ENCODE data around the gene EYS. TPM values are rescaled to one million over a fixed set of nuclear protein-coding genes. Genes with fewer than 3 reads are reported as not detected.
"Not testable (repeated sequence)": the region's sequence is repeated elsewhere in the genome, so short reads cannot be mapped to it uniquely, and the experiment has no call there.

The EYS gene
- total RNA-seq, 2 experiments from 2014 or later = not detected

DNA sequence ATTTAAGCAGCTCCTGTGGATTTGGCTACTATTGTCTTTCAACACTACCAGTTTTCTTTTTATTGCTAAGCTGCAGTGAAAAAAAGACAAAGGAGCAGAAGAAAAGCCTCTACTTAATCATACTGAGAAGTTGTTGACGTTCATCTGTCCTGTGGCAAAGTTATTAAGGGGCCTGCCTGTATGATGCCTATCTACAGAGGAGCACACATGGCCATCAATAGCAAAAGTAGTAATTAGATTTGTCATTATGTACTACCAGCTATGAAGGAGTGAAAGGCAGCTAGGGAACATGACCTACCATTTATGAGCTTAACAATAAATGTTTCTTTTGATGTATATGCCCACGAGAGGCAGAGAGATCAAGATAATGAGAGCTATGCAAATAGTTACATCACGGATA lies 1450.5 kb downstream of the EYS start:
- DNase-seq = no peak
- no peak overlapping the region for H3K4me3 Mint-ChIP-seq
- no peaks in the 10 kb centered on the region for H3K36me3 Mint-ChIP-seq (ENCODE audit: low read depth)
- POLR2A ChIA-PET = no interaction called here
- intact Hi-C loops (cut with DNase I, micrococcal nuclease) = no loop called here
- H3K27ac Mint-ChIP-seq = no peak overlapping the region
- H3K9me3 Mint-ChIP-seq (ENCODE audit: low read depth) = no peaks in the 10 kb centered on the region
- no peaks in the 10 kb centered on the region for H3K27me3 Mint-ChIP-seq
- H3K4me1 Mint-ChIP-seq = no peaks in the 10 kb centered on the region
- no peak for ATAC-seq
- CTCF ChIA-PET = no interaction called here

DNA sequence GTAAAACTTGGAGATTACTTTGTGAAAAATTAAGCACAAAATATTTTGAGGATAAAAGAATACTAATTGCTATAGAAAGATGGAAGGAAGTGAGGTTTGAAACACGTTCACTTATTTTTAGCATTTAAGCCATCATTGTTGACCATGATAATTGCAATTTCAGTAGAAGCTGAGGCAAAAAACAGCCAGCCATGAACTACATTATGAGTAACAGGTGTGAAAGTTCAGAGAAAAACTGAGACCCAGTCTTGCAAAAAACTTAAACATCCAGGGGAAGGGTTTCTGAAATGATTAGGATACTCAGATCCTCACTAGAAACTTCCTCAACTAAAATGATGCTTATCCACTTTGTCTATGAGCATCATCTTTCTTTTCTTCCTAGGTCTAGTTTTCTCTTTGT lies 1452.0 kb downstream of the EYS start:
- intact Hi-C loops (cut with DNase I, micrococcal nuclease) = no loop called here
- ChIA-PET CTCF (no interaction called here), POLR2A (no interaction called here)
- Mint-ChIP-seq H3K27me3 (no peaks in the 10 kb centered on the region), H3K9me3 (ENCODE audit: low read depth) (no peaks in the 10 kb centered on the region), H3K4me3 (no peak overlapping the region), H3K36me3 (ENCODE audit: low read depth) (no peaks in the 10 kb centered on the region), H3K4me1 (no peaks in the 10 kb centered on the region), H3K27ac (no peak overlapping the region)
- no peak for DNase-seq
- no peak for ATAC-seq

DNA sequence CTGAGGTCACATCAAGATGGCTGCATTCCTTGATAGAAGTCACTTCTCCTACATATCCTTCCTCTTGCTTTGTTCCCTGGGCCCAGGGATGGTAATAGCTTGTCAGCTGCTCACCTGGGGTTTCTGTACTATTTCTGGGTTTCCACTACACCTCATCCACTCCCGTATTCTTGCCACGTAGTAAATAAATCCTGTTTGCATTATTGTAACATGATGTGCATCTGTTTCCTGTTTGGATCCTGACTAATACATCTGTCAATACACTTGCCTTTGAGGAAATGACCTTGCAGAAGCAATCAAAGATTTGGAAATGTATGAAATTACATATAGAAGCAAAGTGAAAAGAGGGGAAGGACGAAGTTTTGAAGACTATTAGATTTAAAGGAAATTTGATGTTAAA lies 1452.5 kb downstream of the EYS start:
- POLR2A ChIA-PET = no interaction called here
- Mint-ChIP-seq H3K9me3 (ENCODE audit: low read depth) (no peaks in the 10 kb centered on the region), H3K4me1 (no peaks in the 10 kb centered on the region), H3K27me3 (no peaks in the 10 kb centered on the region), H3K36me3 (ENCODE audit: low read depth) (no peaks in the 10 kb centered on the region), H3K4me3 (no peak overlapping the region), H3K27ac (no peak overlapping the region)
- CTCF ChIA-PET = no interaction called here
- DNase-seq (no peak), ATAC-seq (no peak)
- intact Hi-C loops (cut with DNase I, micrococcal nuclease) = no loop called here

GRCh38 chr6:64252256-64252655 lies 1454.8 kb downstream of the EYS start:
- no peak overlapping the region for H3K27ac Mint-ChIP-seq
- ATAC-seq = no peak
- intact Hi-C loops (cut with DNase I, micrococcal nuclease) = no loop called here
- H3K9me3 Mint-ChIP-seq (ENCODE audit: low read depth) = peaks cover 2% of the 10 kb centered on the region
- CTCF ChIA-PET = no interaction called here
- POLR2A ChIA-PET = no interaction called here
- no peaks in the 10 kb centered on the region for H3K4me1 Mint-ChIP-seq
- H3K27me3 Mint-ChIP-seq = no peaks in the 10 kb centered on the region
- DNase-seq = no peak
- H3K4me3 Mint-ChIP-seq = no peak overlapping the region
- H3K36me3 Mint-ChIP-seq (ENCODE audit: low read depth) = no peaks in the 10 kb centered on the region

DNA sequence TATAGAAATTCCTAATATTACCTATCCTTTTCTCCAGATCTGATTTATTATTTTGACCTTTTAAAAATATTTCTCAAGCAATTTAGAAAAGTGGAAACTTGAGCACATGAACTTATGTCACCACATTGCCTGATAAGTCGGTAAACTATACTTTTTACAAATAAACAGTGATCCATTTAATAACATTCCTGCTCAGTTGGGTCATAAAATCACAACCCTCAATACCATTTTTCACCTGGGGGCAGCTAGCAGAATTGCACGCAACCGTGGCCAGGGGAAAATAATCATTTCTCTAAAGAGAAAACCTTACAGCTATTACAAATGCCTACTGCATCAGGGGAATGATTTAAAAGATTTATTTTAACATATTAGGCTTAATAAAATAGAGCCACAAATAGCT lies 1456.9 kb downstream of the EYS start:
- no peak for DNase-seq
- H3K9me3 Mint-ChIP-seq (ENCODE audit: low read depth) = peaks cover 2% of the 10 kb centered on the region
- H3K27me3 Mint-ChIP-seq = no peaks in the 10 kb centered on the region
- H3K4me1 Mint-ChIP-seq = no peaks in the 10 kb centered on the region
- ChIA-PET CTCF (interaction anchor here (1.6 kb wide), 1 partner anchor 10 kb away, joined by 4 read pairs; no protein-coding TSS in a partner anchor), POLR2A (no interaction called here)
- intact Hi-C loops (cut with DNase I, micrococcal nuclease) = no loop called here
- no peak overlapping the region for H3K27ac Mint-ChIP-seq
- H3K4me3 Mint-ChIP-seq = no peak overlapping the region
- no peaks in the 10 kb centered on the region for H3K36me3 Mint-ChIP-seq (ENCODE audit: low read depth)
- ATAC-seq = no peak

GRCh38 chr6:64249115-64249514 lies 1457.9 kb downstream of the EYS start:
- POLR2A ChIA-PET = no interaction called here
- intact Hi-C loops (cut with DNase I, micrococcal nuclease) = no loop called here

DNA sequence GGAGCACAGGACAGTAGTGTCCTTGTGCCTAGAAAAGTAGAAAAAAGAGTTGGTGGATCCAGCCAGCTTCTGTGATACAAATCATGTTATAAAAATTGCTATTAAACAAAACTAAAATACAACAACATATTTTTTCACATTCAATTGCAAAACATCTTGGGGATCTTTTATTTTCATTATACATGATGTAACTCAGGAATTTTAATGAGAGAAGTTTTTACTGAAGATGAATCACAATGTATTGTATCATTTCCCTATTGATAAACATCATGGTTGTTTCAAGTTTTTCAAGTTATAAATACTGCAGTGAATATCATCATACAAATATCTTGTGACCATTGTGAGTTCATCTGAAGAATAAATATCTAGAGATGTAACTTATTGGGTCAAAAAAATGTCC lies 1463.4 kb downstream of the EYS start:
- peaks cover 9% of the 10 kb centered on the region for H3K9me3 Mint-ChIP-seq (ENCODE audit: low read depth)
- no peaks in the 10 kb centered on the region for H3K36me3 Mint-ChIP-seq (ENCODE audit: low read depth)
- no peaks in the 10 kb centered on the region for H3K27me3 Mint-ChIP-seq
- H3K27ac Mint-ChIP-seq = no peak overlapping the region
- H3K4me1 Mint-ChIP-seq = no peaks in the 10 kb centered on the region
- no peak for ATAC-seq
- ChIA-PET CTCF (no interaction called here), POLR2A (no interaction called here)
- no peak for DNase-seq
- intact Hi-C loops (cut with DNase I, micrococcal nuclease) = no loop called here
- no peak overlapping the region for H3K4me3 Mint-ChIP-seq

More at GRCh38 chr6:64249115-64249514, 1457.9 kb downstream of the EYS start:
- H3K9me3 Mint-ChIP-seq (ENCODE audit: low read depth) = peaks cover 2% of the 10 kb centered on the region
- no peak overlapping the region for H3K27ac Mint-ChIP-seq
- no peaks in the 10 kb centered on the region for H3K36me3 Mint-ChIP-seq (ENCODE audit: low read depth)
- no peak for ATAC-seq
- DNase-seq = no peak
- no peak overlapping the region for H3K4me3 Mint-ChIP-seq
- no peaks in the 10 kb centered on the region for H3K27me3 Mint-ChIP-seq
- CTCF ChIA-PET = no interaction called here
- H3K4me1 Mint-ChIP-seq = no peaks in the 10 kb centered on the region

DNA sequence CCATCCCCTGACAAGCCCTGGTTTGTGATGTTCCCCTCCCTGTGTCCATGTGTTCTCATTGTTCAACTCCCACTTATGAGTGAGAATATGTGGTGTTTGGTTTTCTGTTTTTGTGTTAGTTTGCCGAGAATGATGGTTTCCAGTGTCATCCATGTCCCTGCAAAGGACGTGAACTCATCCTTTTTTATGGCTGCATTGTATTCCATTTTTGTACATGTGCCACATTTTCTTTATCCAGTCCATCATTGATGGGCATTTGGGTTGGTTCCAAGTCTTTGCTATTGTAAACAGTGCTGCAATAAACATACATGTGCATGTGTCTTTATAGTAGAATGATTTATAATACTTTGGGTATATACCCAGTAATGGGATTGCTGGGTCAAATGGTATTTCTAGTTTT lies 1468.1 kb downstream of the EYS start:
- H3K36me3 Mint-ChIP-seq (ENCODE audit: low read depth); H3K27ac Mint-ChIP-seq; CTCF ChIA-PET; POLR2A ChIA-PET; DNase-seq; H3K4me3 Mint-ChIP-seq; ATAC-seq; H3K27me3 Mint-ChIP-seq; intact Hi-C loops (cut with DNase I, micrococcal nuclease); H3K4me1 Mint-ChIP-seq: not testable (repeated sequence)
- peaks cover 11% of the 10 kb centered on the region for H3K9me3 Mint-ChIP-seq (ENCODE audit: low read depth)

DNA sequence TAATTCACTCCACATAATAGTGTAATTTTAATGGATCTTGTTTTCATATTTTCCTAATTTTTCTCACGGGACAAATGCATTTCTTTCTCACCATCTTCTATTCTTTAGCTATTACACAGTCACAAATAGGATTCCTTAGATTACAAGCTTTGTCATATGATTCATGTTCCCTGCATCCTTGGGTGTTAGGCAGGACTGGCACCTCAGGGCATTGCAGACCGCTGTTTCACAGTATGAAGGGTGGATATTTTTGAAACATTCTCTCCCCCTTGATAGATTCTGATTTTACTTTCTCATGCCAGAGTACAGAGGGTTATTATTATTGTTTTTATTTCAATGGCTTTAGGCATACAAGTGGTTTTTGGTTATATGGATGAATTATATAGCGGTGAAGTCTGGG lies 1469.0 kb downstream of the EYS start:
- Mint-ChIP-seq H3K9me3 (ENCODE audit: low read depth) (peaks cover 11% of the 10 kb centered on the region), H3K4me3 (no peak overlapping the region), H3K36me3 (ENCODE audit: low read depth) (no peaks in the 10 kb centered on the region), H3K27ac (no peak overlapping the region), H3K27me3 (no peaks in the 10 kb centered on the region), H3K4me1 (no peaks in the 10 kb centered on the region)
- DNase-seq (no peak), ATAC-seq (no peak)
- CTCF ChIA-PET = no interaction called here
- intact Hi-C loops (cut with DNase I, micrococcal nuclease) = no loop called here
- POLR2A ChIA-PET = no interaction called here

DNA sequence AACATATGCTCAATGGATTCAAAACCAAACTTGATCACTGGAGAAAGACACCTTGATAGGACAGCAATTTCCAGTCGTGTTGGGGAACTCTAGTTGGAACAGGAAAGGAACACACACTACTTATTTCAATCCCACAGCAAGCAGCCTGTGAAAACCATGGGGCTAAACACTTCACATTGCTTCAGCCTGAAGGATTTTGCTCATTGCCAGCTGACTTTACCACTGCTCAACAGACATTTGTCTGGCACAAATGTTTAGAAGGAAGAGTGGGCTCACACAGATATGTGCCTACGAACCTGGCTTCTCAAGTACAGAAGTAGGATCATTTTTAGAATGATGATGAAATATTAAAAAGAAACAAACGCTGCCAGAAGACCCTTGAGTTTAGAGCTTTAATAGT lies 1473.3 kb downstream of the EYS start:
- ChIA-PET POLR2A (interaction anchor here (0.7 kb wide), 1 partner anchor 369 kb away, joined by 5 read pairs; no protein-coding TSS in a partner anchor), CTCF (no interaction called here)
- Mint-ChIP-seq H3K27ac (no peak overlapping the region), H3K27me3 (no peaks in the 10 kb centered on the region), H3K4me1 (no peaks in the 10 kb centered on the region), H3K9me3 (ENCODE audit: low read depth) (peaks cover 5% of the 10 kb centered on the region), H3K4me3 (no peak overlapping the region), H3K36me3 (ENCODE audit: low read depth) (no peaks in the 10 kb centered on the region)
- no peak for DNase-seq
- intact Hi-C loops (cut with DNase I, micrococcal nuclease) = no loop called here
- ATAC-seq = no peak

- no peak overlapping the region for H3K27ac Mint-ChIP-seq
Observed at GRCh38 chr6:64231928-64232327, 1475.1 kb downstream of the EYS start.

GRCh38 chr6:64230530-64230929 lies 1476.5 kb downstream of the EYS start:
- ChIA-PET CTCF (no interaction called here), POLR2A (no interaction called here)
- intact Hi-C loops (cut with DNase I, micrococcal nuclease) = no loop called here
- no peak for DNase-seq
- H3K27me3 Mint-ChIP-seq = no peaks in the 10 kb centered on the region
- ATAC-seq = no peak
- no peaks in the 10 kb centered on the region for H3K4me1 Mint-ChIP-seq
- H3K9me3 Mint-ChIP-seq (ENCODE audit: low read depth) = no peaks in the 10 kb centered on the region
- H3K27ac Mint-ChIP-seq = no peak overlapping the region
- H3K4me3 Mint-ChIP-seq = no peak overlapping the region
- H3K36me3 Mint-ChIP-seq (ENCODE audit: low read depth) = no peaks in the 10 kb centered on the region

More at GRCh38 chr6:64231928-64232327, 1475.1 kb downstream of the EYS start:
- no peak for ATAC-seq
- ChIA-PET POLR2A (no interaction called here), CTCF (interaction anchor here (0.8 kb wide), 1 partner anchor 20 kb away, joined by 3 read pairs; no protein-coding TSS in a partner anchor)
- no peak for DNase-seq
- Mint-ChIP-seq H3K36me3 (ENCODE audit: low read depth) (no peaks in the 10 kb centered on the region), H3K27me3 (no peaks in the 10 kb centered on the region), H3K9me3 (ENCODE audit: low read depth) (no peaks in the 10 kb centered on the region), H3K4me3 (no peak overlapping the region), H3K4me1 (no peaks in the 10 kb centered on the region)
- intact Hi-C loops (cut with DNase I, micrococcal nuclease) = no loop called here

DNA sequence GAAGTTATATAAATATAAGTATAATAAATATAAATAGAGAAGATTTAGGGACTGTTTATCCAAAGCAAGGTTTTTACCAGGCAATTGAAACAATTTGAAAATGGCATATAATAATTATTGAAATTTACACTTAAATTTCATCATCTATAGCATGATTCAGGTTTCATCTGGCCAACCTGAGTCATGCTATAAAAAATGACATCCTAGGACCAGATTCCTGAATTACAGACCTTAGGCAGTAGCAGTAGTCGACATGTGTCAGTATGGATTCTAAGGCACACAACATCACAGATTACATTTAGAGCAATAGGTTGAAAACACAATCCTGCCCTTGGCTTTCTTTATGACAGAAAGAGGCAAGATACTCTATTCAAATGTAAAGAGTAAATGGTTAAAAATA lies 1479.2 kb downstream of the EYS start:
- no peak for DNase-seq
- ChIA-PET POLR2A (no interaction called here), CTCF (no interaction called here)
- Mint-ChIP-seq H3K9me3 (ENCODE audit: low read depth) (no peaks in the 10 kb centered on the region), H3K4me1 (no peaks in the 10 kb centered on the region), H3K4me3 (no peak overlapping the region), H3K36me3 (ENCODE audit: low read depth) (no peaks in the 10 kb centered on the region), H3K27me3 (no peaks in the 10 kb centered on the region), H3K27ac (no peak overlapping the region)
- intact Hi-C loops (cut with DNase I, micrococcal nuclease) = no loop called here
- ATAC-seq = no peak
